ENCODE results near the gene KRT77. TPM values are rescaled to one million over a fixed set of nuclear protein-coding genes. Genes with fewer than 3 reads are reported as not detected.

The KRT77 gene
- total RNA-seq, 1 donor from 2014 or later, result not detected

GRCh38 chr12:52655720-52656124, 47.6 kb downstream of the KRT77 start:
- DNase-seq (ENCODE audit: low read depth), result no peak

DNA sequence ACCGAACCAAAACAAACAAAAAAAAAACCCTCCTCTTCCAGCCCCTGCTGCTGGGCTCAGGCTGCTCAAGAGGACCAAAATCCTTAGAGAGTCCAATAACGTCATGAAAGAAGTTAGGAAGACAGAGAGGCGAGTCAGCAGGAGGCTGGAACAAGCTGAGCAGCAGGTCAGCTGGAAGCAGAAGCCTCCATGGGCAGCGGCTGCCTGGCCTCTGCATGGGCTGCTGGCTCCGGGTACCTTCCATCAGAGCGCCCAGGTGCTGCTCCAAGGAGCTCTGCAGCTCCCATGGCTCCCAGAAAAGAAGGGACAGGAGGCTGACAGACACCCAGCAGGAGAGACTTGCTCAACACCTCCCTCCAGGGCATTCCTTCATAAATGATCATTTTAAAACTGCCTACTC, 48.1 kb downstream of the KRT77 start:
- no peak for DNase-seq (ENCODE audit: low read depth)

GRCh38 chr12:52651726-52652261, 51.5 kb downstream of the KRT77 start, which contains the start of gene KRT2:
KRT2 (minus strand) TSS chr12:52652211; CDS start chr12:52652142, 69 bp downstream.
- no peak for DNase-seq (ENCODE audit: low read depth)

- peak; percentile 16 for DNase-seq (ENCODE audit: low read depth)
Measured at GRCh38 chr12:52650520-52651081, 52.7 kb downstream of the KRT77 start.

DNA sequence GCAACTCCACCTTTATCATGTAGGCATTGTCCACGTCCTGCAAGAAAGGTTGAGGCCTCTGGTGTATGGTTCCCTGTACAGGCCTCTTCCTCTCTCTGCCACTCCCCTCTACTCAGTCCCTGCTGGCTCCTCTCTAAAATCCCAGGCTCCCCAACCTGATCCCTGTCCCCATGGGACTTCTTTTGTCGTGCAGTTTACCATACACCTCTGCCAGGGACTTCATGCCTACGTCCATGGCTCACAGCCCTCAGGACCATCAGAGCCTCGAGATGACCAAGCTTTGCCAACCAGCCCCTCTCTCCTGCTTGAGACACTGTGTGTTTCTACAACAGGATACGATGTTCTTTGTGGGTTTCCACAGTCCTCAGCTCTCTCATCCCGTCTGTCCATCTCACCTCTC, 54.3 kb downstream of the KRT77 start:
- DNase-seq (ENCODE audit: low read depth), result no peak

GRCh38 chr12:52648012-52648550, 55.2 kb downstream of the KRT77 start:
- DNase-seq (ENCODE audit: low read depth), result no peak

DNA sequence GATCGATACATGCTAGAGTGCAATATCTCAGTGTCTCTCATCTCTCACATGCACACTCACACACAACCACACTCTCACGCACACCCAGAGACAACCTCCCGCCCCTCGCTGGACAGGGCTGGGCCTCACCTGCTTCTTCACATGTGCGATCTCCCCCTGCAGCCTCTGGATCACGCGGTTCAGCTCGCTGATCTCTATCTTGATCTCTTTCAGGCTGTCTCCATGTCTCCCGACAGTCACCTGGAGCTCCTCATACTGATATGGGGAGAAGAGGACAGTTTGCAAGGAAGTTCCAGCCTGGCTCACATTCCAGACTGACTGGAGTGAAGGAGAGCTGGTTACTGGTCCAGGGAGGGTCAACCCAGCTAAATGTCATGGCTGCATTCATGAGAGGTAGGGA, 55.7 kb downstream of the KRT77 start:
- DNase-seq (ENCODE audit: low read depth), result no peak

GRCh38 chr12:52646613-52647012, 56.7 kb downstream of the KRT77 start:
- DNase-seq (ENCODE audit: low read depth), result no peak

DNA sequence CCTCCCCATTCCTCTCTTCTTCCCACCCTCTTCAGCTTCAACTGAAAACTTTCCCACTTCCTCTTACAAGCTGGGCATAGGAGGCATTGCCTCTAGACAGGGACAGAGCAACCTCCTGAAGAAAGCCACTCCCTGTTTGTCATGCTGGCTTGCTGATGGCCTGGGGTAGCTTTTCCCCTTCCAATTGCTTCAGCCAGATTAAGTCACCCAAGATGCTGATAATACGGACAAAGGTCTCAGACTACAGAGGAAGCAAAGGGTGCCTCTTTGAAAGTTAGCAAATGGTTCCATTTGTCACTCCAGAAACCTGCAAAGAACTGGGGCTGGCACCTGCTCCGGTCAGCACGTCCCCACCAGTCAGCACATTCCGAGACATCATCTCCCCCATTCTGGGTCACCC, 57.3 kb downstream of the KRT77 start:
- no peak for DNase-seq (ENCODE audit: low read depth)

- no peak for DNase-seq (ENCODE audit: low read depth)
Measured at GRCh38 chr12:52645120-52645761, 58.1 kb downstream of the KRT77 start.

- DNase-seq (ENCODE audit: low read depth), result no peak
Measured at GRCh38 chr12:52644078-52644415, 59.3 kb downstream of the KRT77 start.

DNA sequence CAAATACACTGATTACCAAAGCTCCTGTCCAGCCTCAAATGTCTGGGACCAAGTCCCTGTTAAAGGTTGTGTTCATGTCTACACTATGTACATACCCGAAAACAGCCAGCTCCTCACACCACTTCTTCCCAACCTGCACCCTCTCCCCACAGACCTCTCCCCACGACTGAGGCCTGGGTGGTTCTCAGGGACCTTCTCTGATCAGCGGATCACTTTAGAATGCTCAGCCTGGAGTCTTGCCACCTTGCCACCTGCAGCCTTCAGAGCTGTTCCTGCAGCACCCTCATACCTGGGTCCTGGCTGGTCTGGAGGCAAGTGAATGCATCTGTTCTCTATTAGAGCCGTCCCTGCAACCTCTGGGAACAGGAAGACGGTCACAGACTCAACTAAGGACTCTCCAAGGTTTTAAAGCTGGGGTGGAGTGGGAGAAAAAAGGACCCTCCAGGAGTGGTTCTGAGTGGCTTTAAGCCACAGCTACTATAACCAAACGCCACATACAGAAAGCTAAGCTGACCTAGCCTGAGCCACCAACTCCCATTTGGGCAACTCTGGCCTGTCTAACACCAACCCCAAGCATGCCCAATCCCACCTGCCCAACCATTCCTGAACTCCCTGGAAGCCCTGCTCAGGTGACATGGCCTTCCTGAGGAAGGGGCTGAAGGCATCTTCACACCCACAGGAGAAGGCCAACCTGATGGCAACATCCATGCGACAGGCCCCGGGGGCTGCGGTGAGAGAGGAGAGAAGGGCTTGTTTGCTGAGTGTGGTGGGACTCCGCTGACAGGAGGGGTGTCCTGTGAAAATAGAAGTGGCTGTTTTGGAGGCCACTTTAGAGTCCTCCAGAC, 59.9 kb downstream of the KRT77 start:
- no peak for DNase-seq (ENCODE audit: low read depth)

- DNase-seq (ENCODE audit: low read depth), result no peak
Measured at GRCh38 chr12:52641468-52641867, 61.9 kb downstream of the KRT77 start.

Other genes starting within 250 kb of the KRT77 start
- not detected in 2 replicates for gene KRT6C, start 229.7 kb downstream of the KRT77 start, total RNA-seq
- gene KRT6A, start 210.3 kb downstream of the KRT77 start, total RNA-seq, result 1.4 and 116 TPM in 2 replicates
- gene KRT5, start 183.1 kb downstream of the KRT77 start, total RNA-seq, result 0.70 and 10.2 TPM in 2 replicates
- gene KRT71, start 150.4 kb downstream of the KRT77 start, total RNA-seq, result not detected in 2 replicates
- gene KRT74, start 129.7 kb downstream of the KRT77 start, total RNA-seq, result not detected in 2 replicates
- not detected in 2 replicates for gene KRT72, start 102.1 kb downstream of the KRT77 start, total RNA-seq
- not detected in 2 replicates for gene KRT73, start 85.0 kb downstream of the KRT77 start, total RNA-seq
- not detected in 2 replicates for gene KRT2, start 51.3 kb downstream of the KRT77 start, total RNA-seq
- gene KRT1, start 23.1 kb downstream of the KRT77 start, total RNA-seq, result not detected in 2 replicates
- gene KRT76, start 73.8 kb upstream of the KRT77 start, total RNA-seq, result not detected in 2 replicates
- not detected in 2 replicates for gene KRT3, start 92.6 kb upstream of the KRT77 start, total RNA-seq
- gene KRT4, start 110.6 kb upstream of the KRT77 start, total RNA-seq, result not detected in 2 replicates
- gene KRT79, start 130.8 kb upstream of the KRT77 start, total RNA-seq, result not detected in 2 replicates
- not detected in 2 replicates for gene KRT78, start 145.5 kb upstream of the KRT77 start, total RNA-seq
- gene KRT8, start 201.6 kb upstream of the KRT77 start, total RNA-seq, result 390 and 919 TPM in 2 replicates
- 294 and 1,160 TPM in 2 replicates for gene KRT18, start 245.6 kb upstream of the KRT77 start, total RNA-seq

All from renal cortical epithelial cell (primary cell).